Cardiac muscle cell (in vitro differentiated cells and primary cell): ENCODE data around the gene WNT7B. TPM values are rescaled to one million over a fixed set of nuclear protein-coding genes. Genes with fewer than 3 reads are reported as not detected.
A peak's percentile ranks its signal among the peaks of the same experiment; 100 is the strongest.
"Not testable (repeated sequence)": the region's sequence is repeated elsewhere in the genome, so short reads cannot be mapped to it uniquely, and the experiment has no call there.

ENCODE experiments used
- DNase-seq, 2 donors: peaks; one replicate each; pipeline versions ENCODE4 v3.0.0 to v3.0.0-alpha.2; 2010 to 2017; ENCODE audit warnings: low read depth in 1 of 2, low spot score in 1 of 2
- H3K27ac ChIP-seq: fragments of 200-600 bp; sonication (generic); 2 replicates; pipeline ENCODE4 v1.5.1; 2016
- H3K27me3 ChIP-seq: fragments of 200-600 bp; sonication (generic); 2 replicates; pipeline ENCODE4 v1.6.0; 2016; ENCODE audit warnings: control low read depth
- H3K36me3 ChIP-seq: fragments of 200-600 bp; sonication (generic); 2 replicates; pipeline ENCODE4 v1.5.1; 2016; ENCODE audit warnings: control low read depth
- H3K4me1 ChIP-seq: fragments of 200-600 bp; sonication (generic); 2 replicates; pipeline ENCODE4 v1.8.1; 2017; ENCODE audit warnings: low read depth, mild to moderate bottlenecking, mixed run types
- H3K4me3 ChIP-seq: fragments of 200-600 bp; sonication (generic); 2 replicates; pipeline ENCODE4 v1.5.1; 2016; ENCODE audit warnings: mild to moderate bottlenecking
- H3K9me3 ChIP-seq: fragments of 200-600 bp; sonication (generic); 2 replicates; pipeline ENCODE4 v1.5.1; 2017; ENCODE audit warnings: low read depth, mild to moderate bottlenecking, control low read depth
- polyA plus RNA-seq: library from polyadenylated mRNA; unstranded; fragments of >200 nt; fragmentation: Nextera tagmentation; extraction: Ambion mirVana; gene quantifications from 2 replicates; pipeline ENCODE4 v1.2.1, GENCODE V29; 2016
- total RNA-seq: library from RNA; depleted of rRNA; stranded (reverse); fragments of >200 nt; gene quantifications from 2 replicates; pipeline ENCODE4 v1.2.3, GENCODE V29; 2016
- TF ChIP-seq, protein P1 (sequence below): IDR thresholded peaks from 2 replicates; pipeline ENCODE4 v1.5.1; 2012; ENCODE audit warnings: low read depth, mild to moderate bottlenecking, low read length

The WNT7B gene
- total and polyA plus RNA-seq, 2 experiments from 2014 or later: not detected

GRCh38 chr22:46007003-46007847 lies 30.3 kb upstream of the WNT7B start:
- Histone ChIP-seq H3K27me3 (no peaks in the 10 kb centered on the region), H3K9me3 (no peaks in the 10 kb centered on the region), H3K4me3 (no peak overlapping the region), H3K27ac (no peak overlapping the region), H3K36me3 (no peaks in the 10 kb centered on the region), H3K4me1 (peaks cover 2% of the 10 kb centered on the region)
- DNase-seq: peak in 1 of 2 donors; percentile 82
- TF ChIP-seq, protein P1, sequence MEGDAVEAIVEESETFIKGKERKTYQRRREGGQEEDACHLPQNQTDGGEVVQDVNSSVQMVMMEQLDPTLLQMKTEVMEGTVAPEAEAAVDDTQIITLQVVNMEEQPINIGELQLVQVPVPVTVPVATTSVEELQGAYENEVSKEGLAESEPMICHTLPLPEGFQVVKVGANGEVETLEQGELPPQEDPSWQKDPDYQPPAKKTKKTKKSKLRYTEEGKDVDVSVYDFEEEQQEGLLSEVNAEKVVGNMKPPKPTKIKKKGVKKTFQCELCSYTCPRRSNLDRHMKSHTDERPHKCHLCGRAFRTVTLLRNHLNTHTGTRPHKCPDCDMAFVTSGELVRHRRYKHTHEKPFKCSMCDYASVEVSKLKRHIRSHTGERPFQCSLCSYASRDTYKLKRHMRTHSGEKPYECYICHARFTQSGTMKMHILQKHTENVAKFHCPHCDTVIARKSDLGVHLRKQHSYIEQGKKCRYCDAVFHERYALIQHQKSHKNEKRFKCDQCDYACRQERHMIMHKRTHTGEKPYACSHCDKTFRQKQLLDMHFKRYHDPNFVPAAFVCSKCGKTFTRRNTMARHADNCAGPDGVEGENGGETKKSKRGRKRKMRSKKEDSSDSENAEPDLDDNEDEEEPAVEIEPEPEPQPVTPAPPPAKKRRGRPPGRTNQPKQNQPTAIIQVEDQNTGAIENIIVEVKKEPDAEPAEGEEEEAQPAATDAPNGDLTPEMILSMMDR: no peak

DNA sequence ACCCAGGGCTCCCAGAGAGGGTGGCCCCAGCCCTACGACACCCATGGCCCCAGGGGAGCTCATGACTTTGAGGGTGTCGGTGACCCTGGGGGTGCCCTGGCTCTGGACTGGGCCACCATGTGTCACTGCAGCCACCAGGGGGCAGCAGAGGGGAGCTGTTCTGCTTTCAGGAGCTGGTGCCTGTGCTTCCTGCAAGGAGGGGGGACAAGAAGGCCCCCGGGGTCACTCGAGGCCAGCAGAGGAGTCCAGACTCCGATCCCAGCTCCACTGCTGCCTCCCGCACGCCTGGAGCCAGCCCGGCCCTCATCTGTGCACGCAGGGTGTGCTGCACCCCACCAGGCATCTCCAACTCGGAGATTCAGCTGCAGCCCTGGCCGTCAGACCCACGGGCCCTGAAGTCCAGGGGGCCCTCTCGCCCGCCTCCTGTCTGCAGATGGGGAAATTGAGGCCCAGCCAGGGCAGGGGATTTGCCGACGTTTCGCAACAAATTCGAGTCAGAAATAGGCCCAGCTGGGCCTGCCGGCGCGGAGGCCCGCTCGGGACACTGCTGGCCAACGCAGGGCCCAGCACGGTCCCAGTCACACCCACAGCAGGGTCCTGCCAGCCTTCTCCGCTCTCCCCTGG lies 29.5 kb upstream of the WNT7B start:
- DNase-seq: peak; percentile 88 to 94
- H3K4me3 ChIP-seq: no peak overlapping the region
- TF ChIP-seq, protein P1: peak; percentile 91
- no peaks in the 10 kb centered on the region for H3K36me3 ChIP-seq
- H3K27me3 ChIP-seq: no peaks in the 10 kb centered on the region
- no peaks in the 10 kb centered on the region for H3K9me3 ChIP-seq
- no peak overlapping the region for H3K27ac ChIP-seq
- H3K4me1 ChIP-seq: no peaks in the 10 kb centered on the region

DNA sequence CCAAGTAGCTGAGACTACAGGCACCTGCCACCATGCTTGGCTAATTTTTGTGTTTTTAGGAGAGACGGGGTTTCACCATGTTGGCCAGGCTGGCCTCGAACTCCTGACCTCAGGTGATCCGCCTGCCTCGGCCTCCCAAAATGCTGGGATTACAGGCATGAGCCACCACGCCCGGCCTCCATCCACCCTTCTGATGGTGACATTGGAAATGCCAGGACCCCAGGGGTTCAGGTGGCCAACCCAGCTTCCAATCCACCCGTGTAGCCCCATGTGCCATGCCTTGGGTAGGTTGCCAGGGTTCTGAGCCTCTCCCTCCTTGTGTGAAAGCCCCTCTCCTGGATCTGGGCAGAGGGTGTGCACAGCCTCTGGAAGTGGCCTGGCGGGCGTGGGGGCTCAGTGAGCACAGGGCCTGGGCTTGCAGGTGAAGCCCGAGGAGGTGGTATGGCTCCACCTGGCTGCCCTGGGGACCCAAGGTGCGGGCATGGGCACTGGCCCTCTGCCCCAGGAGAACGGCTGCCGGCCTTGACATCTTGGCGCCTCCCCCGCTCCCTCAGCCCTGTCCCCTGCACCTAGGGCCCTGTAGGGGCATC lies 28.2 kb upstream of the WNT7B start:
- H3K27ac ChIP-seq, H3K27me3 ChIP-seq, DNase-seq, H3K4me1 ChIP-seq, H3K36me3 ChIP-seq, H3K9me3 ChIP-seq, H3K4me3 ChIP-seq: not testable (repeated sequence)

GRCh38 chr22:46004105-46004866 lies 27.3 kb upstream of the WNT7B start:
- Histone ChIP-seq H3K27me3 (no peaks in the 10 kb centered on the region), H3K9me3 (no peaks in the 10 kb centered on the region), H3K4me3 (no peak overlapping the region), H3K27ac (no peak overlapping the region), H3K4me1 (no peaks in the 10 kb centered on the region), H3K36me3 (no peaks in the 10 kb centered on the region)
- TF ChIP-seq, protein P1: no peak
- DNase-seq: no peak

- Histone ChIP-seq H3K27me3 (peaks cover 2% of the 10 kb centered on the region), H3K36me3 (no peaks in the 10 kb centered on the region), H3K9me3 (no peaks in the 10 kb centered on the region), H3K4me1 (no peaks in the 10 kb centered on the region), H3K4me3 (no peak overlapping the region), H3K27ac (no peak overlapping the region)
- TF ChIP-seq, protein P1: no peak
- DNase-seq: no peak
Observed at GRCh38 chr22:46003271-46004091, 26.5 kb upstream of the WNT7B start.
